ENCODE measurements around the gene GDI1. TPM values are rescaled to one million over a fixed set of nuclear protein-coding genes. Genes with fewer than 3 reads are reported as not detected.

GDI1 gene
- total and polyA plus RNA-seq, 2 of the 4 experiments (the other 2 are of a cell fraction) = 113 to 291 TPM

DNA sequence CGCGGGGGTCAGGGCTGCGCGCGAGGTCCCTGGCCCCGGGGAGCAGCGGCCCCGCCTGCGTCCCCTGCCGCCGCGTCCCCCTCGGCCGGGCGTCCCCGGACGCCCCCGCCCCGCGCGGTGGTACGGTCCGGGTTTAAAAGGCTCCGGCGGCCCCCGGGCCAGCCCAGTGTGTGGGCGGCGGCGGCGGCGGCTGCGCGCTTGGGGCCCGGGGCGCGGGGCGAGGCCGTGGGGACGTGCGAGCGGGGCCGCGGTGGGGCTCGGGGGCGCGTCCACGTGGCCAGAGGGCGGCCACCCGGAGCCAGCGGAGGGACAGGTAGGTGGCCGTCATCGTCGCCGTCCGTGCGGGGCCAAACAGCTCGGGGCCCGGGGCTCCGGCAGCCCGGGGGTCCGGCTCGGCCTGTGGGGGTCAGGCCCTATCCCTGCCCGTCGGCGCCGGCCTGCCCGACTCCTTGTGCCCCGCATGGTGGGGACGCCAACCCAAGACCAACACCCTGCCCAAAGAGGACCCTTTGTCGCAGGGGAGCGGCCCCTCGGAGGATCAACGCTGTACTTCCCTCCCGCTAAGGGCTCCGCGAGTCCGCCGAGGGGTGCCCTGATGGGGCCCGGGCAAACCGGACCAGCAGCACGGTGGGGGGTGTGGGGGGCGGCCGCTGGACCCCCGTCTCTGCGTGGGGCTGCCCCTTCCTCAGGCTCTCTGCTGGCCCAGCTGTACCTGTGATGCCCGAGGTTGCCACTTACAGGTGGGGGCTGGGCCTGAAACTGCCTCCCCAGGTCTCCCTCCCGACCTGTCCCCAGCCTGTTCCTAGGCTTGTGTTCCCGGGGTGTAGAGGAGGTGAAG lies 21.4 kb downstream of the GDI1 start, which contains the start of gene PLXNA3:
TSS of gene PLXNA3 (plus strand) at position 166 of the 838 bp plus-strand sequence. CDS start 1,903 bp downstream, outside the sequence.
- H3K79me1 ChIP-seq (ENCODE audit: low read depth in 1 of 2, low read length in 2 of 2) = peaks cover 0 to 16% of the 10 kb centered on the region in 2 experiments; a peak in 3 of 4 replicates
- peak within 1 kb of the TSS; percentile 91 for H3K4ac ChIP-seq (ENCODE audit: low read depth, low read length)
- TF ChIP-seq POLR2A (IDR thresholded peaks at IDR 0.05; ENCODE audit: low read depth, low read length) = peak; percentile 71; the same call in 1 of the 2 replicates
- TF ChIP-seq MXI1 (IDR thresholded peaks at IDR 0.05; ENCODE audit: borderline replicate concordance, low read depth, low read length) = no peak
- no peak for TF ChIP-seq NFE2L2 (IDR thresholded peaks at IDR 0.05; ENCODE audit: low read depth, low read length)
- TF ChIP-seq, protein P1, sequence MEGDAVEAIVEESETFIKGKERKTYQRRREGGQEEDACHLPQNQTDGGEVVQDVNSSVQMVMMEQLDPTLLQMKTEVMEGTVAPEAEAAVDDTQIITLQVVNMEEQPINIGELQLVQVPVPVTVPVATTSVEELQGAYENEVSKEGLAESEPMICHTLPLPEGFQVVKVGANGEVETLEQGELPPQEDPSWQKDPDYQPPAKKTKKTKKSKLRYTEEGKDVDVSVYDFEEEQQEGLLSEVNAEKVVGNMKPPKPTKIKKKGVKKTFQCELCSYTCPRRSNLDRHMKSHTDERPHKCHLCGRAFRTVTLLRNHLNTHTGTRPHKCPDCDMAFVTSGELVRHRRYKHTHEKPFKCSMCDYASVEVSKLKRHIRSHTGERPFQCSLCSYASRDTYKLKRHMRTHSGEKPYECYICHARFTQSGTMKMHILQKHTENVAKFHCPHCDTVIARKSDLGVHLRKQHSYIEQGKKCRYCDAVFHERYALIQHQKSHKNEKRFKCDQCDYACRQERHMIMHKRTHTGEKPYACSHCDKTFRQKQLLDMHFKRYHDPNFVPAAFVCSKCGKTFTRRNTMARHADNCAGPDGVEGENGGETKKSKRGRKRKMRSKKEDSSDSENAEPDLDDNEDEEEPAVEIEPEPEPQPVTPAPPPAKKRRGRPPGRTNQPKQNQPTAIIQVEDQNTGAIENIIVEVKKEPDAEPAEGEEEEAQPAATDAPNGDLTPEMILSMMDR (conservative IDR thresholded peaks at IDR 0.05; ENCODE audit: low read depth, low read length) = no peak
- TF ChIP-seq BHLHE40 (IDR thresholded peaks at IDR 0.05; ENCODE audit: low read depth, low read length) = peak; percentile 80
- TF ChIP-seq CHD1 (IDR thresholded peaks at IDR 0.05; ENCODE audit: low read depth, low read length) = no peak
- peak within 1 kb of the TSS; percentile 61 for H3K56ac ChIP-seq (ENCODE audit: extremely low read depth, insufficient read depth, low read length)
- H3K9me1 ChIP-seq (ENCODE audit: insufficient read depth, low read length) = no peaks in the 10 kb centered on the region
- 0 out of 2 replicates have a peak within 1 kb of the TSS, but pooled peaks have one; percentile 28 for H4K91ac ChIP-seq (ENCODE audit: insufficient read depth, low read depth, low read length)
- in situ Hi-C loops (cut with MboI; ENCODE audit: low sequenced_read_pairs) = no loop called here
- no peak within 1 kb of the TSS for H2BK20ac ChIP-seq (ENCODE audit: low read depth, low read length)
- H2BK15ac ChIP-seq (ENCODE audit: low read depth, low read length) = no peak within 1 kb of the TSS
- 0 out of 2 replicates have a peak within 1 kb of the TSS, but pooled peaks have one; percentile 40 for H2BK120ac ChIP-seq (ENCODE audit: low read depth, low read length)
- peak within 1 kb of the TSS; percentile 67 for H2AK5ac ChIP-seq (ENCODE audit: low read depth, low read length)
- peak within 1 kb of the TSS; percentile 94 for H3K23ac ChIP-seq (ENCODE audit: low read depth, low read length)
- peak within 1 kb of the TSS; percentile 74 for H3K4me3 ChIP-seq (ENCODE audit: insufficient read depth, low read depth, low read length)
- no TSS peak for BruUV-seq (replicated peaks)
- H3K18ac ChIP-seq (ENCODE audit: low read depth, low read length) = no peak within 1 kb of the TSS
- peak within 1 kb of the TSS; percentile 97 for H2BK5ac ChIP-seq (ENCODE audit: low read depth, low read length, poor library complexity, severe bottlenecking)
- peaks cover 28% of the 10 kb centered on the region for H3K36me3 ChIP-seq (ENCODE audit: control insufficient read depth, insufficient read depth, low read length)
- POLR2A ChIA-PET (ENCODE audit: unreplicated experiment) = no interaction called here
- peaks cover 39% of the 10 kb centered on the region for H4K20me1 ChIP-seq (ENCODE audit: insufficient read depth, low read length)
- DNase-seq (no peak), ATAC-seq (ENCODE audit: low read depth) (peak; percentile 82)
- peak within 1 kb of the TSS; percentile 74 for H3K27ac ChIP-seq (ENCODE audit: insufficient read depth, low read length)
- dilution Hi-C loops (cut with HindIII; ENCODE audit: low sequenced_read_pairs, unreplicated experiment) = no loop called here
- peak within 1 kb of the TSS; percentile 96 for H2AK9ac ChIP-seq (replicated peaks; ENCODE audit: low read depth, low read length, poor library complexity)
- peak within 1 kb of the TSS; percentile 71 for H3K9ac ChIP-seq (ENCODE audit: low read depth, low read length)
- H3K4me2 ChIP-seq (ENCODE audit: low read depth, low read length) = peak within 1 kb of the TSS; percentile 84
- intact Hi-C loops (cut with micrococcal nuclease) = no loop called here
- H3K9me3 ChIP-seq (ENCODE audit: control insufficient read depth, insufficient read depth, low read length) = no peaks in the 10 kb centered on the region; the same call in 1 of the 2 replicates
- no peaks in the 10 kb centered on the region for H3K27me3 ChIP-seq (ENCODE audit: control insufficient read depth, insufficient read depth, low read length)
- no peak within 1 kb of the TSS; the same call in 1 of the 2 replicates for H4K5ac ChIP-seq (ENCODE audit: low read depth, low read length)
- peak within 1 kb of the TSS; percentile 91 for H3K14ac ChIP-seq (replicated peaks; ENCODE audit: low read depth, low read length)
- peak within 1 kb of the TSS; percentile 89 for H2AFZ ChIP-seq (replicated peaks; ENCODE audit: low read length, poor library complexity)
- peaks cover 4% of the 10 kb centered on the region; the same call in 1 of the 2 replicates for H3K4me1 ChIP-seq (ENCODE audit: control insufficient read depth, insufficient read depth, low read length)
- CTCF ChIA-PET = no interaction called here
- H4K8ac ChIP-seq (ENCODE audit: low read depth in 2 of 2, low read length in 2 of 2) = peak within 1 kb of the TSS in 1 of 2 experiments; percentile 57; a peak in 1 of 4 replicates
- 23% methylated on average over 47 of the region's 88 CpGs; no CpG with 5 or more reads in 1 of the 2 experiments for WGBS, 2 experiments (ENCODE audit: extremely low coverage in 2 of 2, insufficient read length in 1 of 2)
